GM06990 (cell line): ENCODE results near the gene TRIM40.

Source experiments
- DNase-seq: peaks from one replicate; pipeline ENCODE4 v3.0.0-alpha.2; 2011; ENCODE audit not compliant: insufficient read length; ENCODE audit errors: extremely low read depth
- H3K27me3 ChIP-seq: replicated peaks from 2 replicates; pipeline ENCODE4 v1.6.0; 2011; ENCODE audit warnings: low read length; ENCODE audit not compliant: control insufficient read depth, insufficient read depth
- H3K36me3 ChIP-seq: 2 replicates; pipeline ENCODE4 v1.5.1; 2011; ENCODE audit warnings: low read length; ENCODE audit not compliant: control insufficient read depth, insufficient read depth
- H3K4me3 ChIP-seq: replicated peaks from 2 replicates; pipeline ENCODE4 v1.5.1; 2011; ENCODE audit warnings: low read depth, mild to moderate bottlenecking, control low read depth, low read length
- CTCF ChIP-seq: IDR thresholded peaks from 2 replicates; pipeline ENCODE4 v1.5.1; 2011; ENCODE audit warnings: low read length, control low read depth, mild to moderate bottlenecking, inconsistent platforms; ENCODE audit not compliant: insufficient read depth, poor library complexity, severe bottlenecking

Gene TRIM40

DNA sequence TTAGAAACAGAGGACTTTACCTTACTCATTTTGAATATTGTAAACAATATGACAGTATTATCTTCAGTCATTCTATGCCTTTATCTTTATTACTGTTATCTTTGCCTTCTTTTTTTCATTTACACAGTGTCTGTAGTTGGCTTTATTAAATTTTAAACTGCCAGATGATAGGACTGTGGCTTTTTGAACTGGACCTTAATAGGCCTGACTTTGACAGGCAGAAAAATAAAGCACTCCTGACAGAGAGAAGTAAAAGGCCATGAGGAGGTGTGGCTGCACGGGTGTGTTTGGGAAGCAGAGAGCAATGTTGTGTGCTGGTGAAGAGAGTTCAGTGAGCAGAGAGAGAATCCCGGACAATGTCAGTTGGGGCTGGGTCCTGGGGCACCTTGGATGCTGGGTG lies 7.8 kb downstream of the TRIM40 start:
- Histone ChIP-seq H3K36me3 (no peaks in the 10 kb centered on the region), H3K27me3 (no peaks in the 10 kb centered on the region; the same call in 1 of the 2 replicates), H3K4me3 (no peak overlapping the region)
- no peak for DNase-seq
- no peak for TF ChIP-seq CTCF

GRCh38 chr6:30144811-30145210 lies 8.9 kb downstream of the TRIM40 start:
- Histone ChIP-seq H3K4me3 (no peak overlapping the region), H3K27me3 (no peaks in the 10 kb centered on the region; the same call in 1 of the 2 replicates), H3K36me3 (no peaks in the 10 kb centered on the region)
- TF ChIP-seq CTCF, result no peak
- no peak for DNase-seq

DNA sequence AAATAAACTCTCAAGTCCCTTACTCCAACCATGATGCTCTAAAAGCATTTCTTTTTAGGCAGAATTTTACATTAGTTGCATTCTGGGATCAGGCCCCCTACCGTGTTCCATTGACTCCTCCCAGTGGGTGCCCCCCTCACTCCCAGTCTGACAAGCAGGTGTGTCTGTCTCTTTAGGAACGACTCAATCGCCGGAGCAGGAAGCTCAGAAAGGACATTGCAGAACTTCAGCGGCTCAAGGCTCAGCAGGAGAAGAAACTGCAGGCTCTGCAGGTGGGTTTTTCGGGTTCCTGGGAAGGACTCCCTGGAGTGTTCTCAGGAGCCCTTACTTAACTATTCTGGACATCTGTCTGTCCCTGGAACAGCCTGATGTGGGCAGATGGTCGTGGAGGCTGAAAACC lies 9.9 kb downstream of the TRIM40 start:
- Histone ChIP-seq H3K27me3 (no peaks in the 10 kb centered on the region; the same call in 1 of the 2 replicates), H3K4me3 (no peak overlapping the region), H3K36me3 (no peaks in the 10 kb centered on the region)
- no peak for TF ChIP-seq CTCF
- DNase-seq, result no peak

GRCh38 chr6:30147096-30147495 lies 11.2 kb downstream of the TRIM40 start:
- no peaks in the 10 kb centered on the region for H3K36me3 ChIP-seq

GRCh38 chr6:30149234-30149633 lies 13.3 kb downstream of the TRIM40 start:
- H3K36me3 ChIP-seq, result no peaks in the 10 kb centered on the region
- H3K4me3 ChIP-seq, result no peak overlapping the region
- no peaks in the 10 kb centered on the region; the same call in 1 of the 2 replicates for H3K27me3 ChIP-seq
- TF ChIP-seq CTCF, result no peak
- DNase-seq, result no peak

More at GRCh38 chr6:30147096-30147495, 11.2 kb downstream of the TRIM40 start:
- Histone ChIP-seq H3K27me3 (no peaks in the 10 kb centered on the region; the same call in 1 of the 2 replicates), H3K4me3 (no peak overlapping the region)
- DNase-seq, result no peak
- TF ChIP-seq CTCF, result no peak
